Breast epithelium (tissue), 4 donors: ENCODE data around the gene KRT86. TPM values are rescaled to one million over a fixed set of nuclear protein-coding genes. Genes with fewer than 3 reads are reported as not detected.

ENCODE experiments used
- DNase-seq, 2 donors: peaks; one replicate each; pipeline ENCODE4 v3.0.0-alpha.2; 2019; ENCODE audit warnings: low spot score in 2 of 2
- H3K27ac ChIP-seq, 2 donors: fragments of 200-600 bp; sonication (generic) in 1 of 2; one replicate each; pipeline ENCODE4 v1.5.1; 2016 to 2019; ENCODE audit warnings: mild to moderate bottlenecking in 1 of 2
- H3K27me3 ChIP-seq, 2 donors: fragments of 200-600 bp; sonication (generic) in 1 of 2; one replicate each; pipeline versions ENCODE4 v1.5.1 to v1.6.0; 2017 to 2019; ENCODE audit warnings: control low read depth in 1 of 2, mild to moderate bottlenecking in 1 of 2
- H3K36me3 ChIP-seq: fragments of 200-600 bp; one replicate; pipeline ENCODE4 v1.5.1; 2019
- H3K4me1 ChIP-seq, 2 donors: fragments of 200-600 bp; sonication (generic); one replicate each; pipeline ENCODE4 v1.5.1; 2016 to 2019; ENCODE audit warnings: control low read depth in 1 of 2
- H3K4me3 ChIP-seq, 3 donors: fragments of 200-600 bp; sonication (generic); 1 replicate in 2 of 3; 2 replicates in 1 of 3; pipeline ENCODE4 v1.5.1; 2016 to 2019; ENCODE audit warnings: mild to moderate bottlenecking in 3 of 3, moderate library complexity in 2 of 3
- H3K9me3 ChIP-seq, 2 donors: fragments of 200-600 bp; sonication (generic) in 1 of 2; one replicate each; pipeline ENCODE4 v1.5.1; 2016 to 2019; ENCODE audit warnings: control low read depth in 1 of 2
- POLR2A ChIP-seq: fragments of 450-650 bp; IDR thresholded peaks from one replicate; pipeline ENCODE4 v1.6.1; 2016; ENCODE audit warnings: antibody characterized with exemption, mild to moderate bottlenecking, moderate library complexity
- POLR2AphosphoS5 ChIP-seq, 3 donors: sonication (generic); formaldehyde crosslinking; IDR thresholded peaks; one replicate each; pipeline ENCODE4 v1.6.1; 2017; ENCODE audit warnings: antibody characterized with exemption in 3 of 3
- intact Hi-C: fragments of 100-400 bp; cut with DNase I; formaldehyde crosslinking; loops from one replicate; pipeline ENCODE4 v1.15.1; 2023; ENCODE audit warnings: low total_unique reads
- total RNA-seq, 3 donors: library from RNA; depleted of rRNA; stranded (reverse); fragments of >200 nt; gene quantifications; one replicate each; pipeline ENCODE4 v1.1.0, GENCODE V29; 2016
- TF ChIP-seq, protein P1 (sequence below), 3 donors: fragments of 450-650 bp; IDR thresholded peaks; one replicate each; pipeline ENCODE4 v1.5.1; 2016 to 2017; ENCODE audit warnings: antibody characterized with exemption in 3 of 3, mild to moderate bottlenecking in 3 of 3, moderate library complexity in 3 of 3

KRT86 gene
- total RNA-seq, 3 donors from 2014 or later, result 0.66 to 2.2 TPM; not detected in 1

DNA sequence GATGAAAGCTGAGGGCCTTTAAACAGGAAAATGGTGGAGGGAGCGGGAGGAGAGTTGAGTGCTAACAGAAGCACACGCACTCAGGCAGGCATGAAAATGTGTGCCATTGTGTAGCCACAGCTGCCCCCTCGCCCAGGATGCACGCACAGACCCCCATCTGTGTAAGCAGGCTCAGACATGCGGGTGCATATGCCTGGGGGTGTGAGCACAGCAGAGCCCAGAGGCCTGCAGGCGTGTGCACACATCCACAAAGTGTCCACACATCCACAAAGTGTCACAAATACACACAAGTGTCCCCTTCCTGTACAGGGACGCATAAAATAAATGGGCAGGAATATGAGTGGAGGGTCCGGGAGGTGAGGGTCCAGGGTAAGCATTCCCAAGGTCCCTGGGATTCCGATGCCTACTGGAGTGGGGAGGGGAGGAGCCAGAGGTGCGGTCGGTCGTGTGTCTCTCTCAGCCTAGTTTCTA is 42.2 kb upstream of the KRT86 start:
- Histone ChIP-seq H3K4me3 (peak overlapping the region in 2 of 3 donors; percentile 71 to 78), H3K9me3 (no peaks in the 10 kb centered on the region), H3K4me1 (peaks cover 9 to 22% of the 10 kb centered on the region in 2 donors), H3K27me3 (peaks cover 0 to 5% of the 10 kb centered on the region in 2 donors), H3K36me3 (no peaks in the 10 kb centered on the region), H3K27ac (peak overlapping the region; percentile 98)
- TF ChIP-seq, protein P1, sequence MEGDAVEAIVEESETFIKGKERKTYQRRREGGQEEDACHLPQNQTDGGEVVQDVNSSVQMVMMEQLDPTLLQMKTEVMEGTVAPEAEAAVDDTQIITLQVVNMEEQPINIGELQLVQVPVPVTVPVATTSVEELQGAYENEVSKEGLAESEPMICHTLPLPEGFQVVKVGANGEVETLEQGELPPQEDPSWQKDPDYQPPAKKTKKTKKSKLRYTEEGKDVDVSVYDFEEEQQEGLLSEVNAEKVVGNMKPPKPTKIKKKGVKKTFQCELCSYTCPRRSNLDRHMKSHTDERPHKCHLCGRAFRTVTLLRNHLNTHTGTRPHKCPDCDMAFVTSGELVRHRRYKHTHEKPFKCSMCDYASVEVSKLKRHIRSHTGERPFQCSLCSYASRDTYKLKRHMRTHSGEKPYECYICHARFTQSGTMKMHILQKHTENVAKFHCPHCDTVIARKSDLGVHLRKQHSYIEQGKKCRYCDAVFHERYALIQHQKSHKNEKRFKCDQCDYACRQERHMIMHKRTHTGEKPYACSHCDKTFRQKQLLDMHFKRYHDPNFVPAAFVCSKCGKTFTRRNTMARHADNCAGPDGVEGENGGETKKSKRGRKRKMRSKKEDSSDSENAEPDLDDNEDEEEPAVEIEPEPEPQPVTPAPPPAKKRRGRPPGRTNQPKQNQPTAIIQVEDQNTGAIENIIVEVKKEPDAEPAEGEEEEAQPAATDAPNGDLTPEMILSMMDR (IDR thresholded peaks at IDR 0.05), result no peak
- TF ChIP-seq POLR2AphosphoS5 (IDR thresholded peaks at IDR 0.05) (no peak), POLR2A (no peak)
- peak in 1 of 2 donors; percentile 63 for DNase-seq
- intact Hi-C loops, result no loop called here

DNA sequence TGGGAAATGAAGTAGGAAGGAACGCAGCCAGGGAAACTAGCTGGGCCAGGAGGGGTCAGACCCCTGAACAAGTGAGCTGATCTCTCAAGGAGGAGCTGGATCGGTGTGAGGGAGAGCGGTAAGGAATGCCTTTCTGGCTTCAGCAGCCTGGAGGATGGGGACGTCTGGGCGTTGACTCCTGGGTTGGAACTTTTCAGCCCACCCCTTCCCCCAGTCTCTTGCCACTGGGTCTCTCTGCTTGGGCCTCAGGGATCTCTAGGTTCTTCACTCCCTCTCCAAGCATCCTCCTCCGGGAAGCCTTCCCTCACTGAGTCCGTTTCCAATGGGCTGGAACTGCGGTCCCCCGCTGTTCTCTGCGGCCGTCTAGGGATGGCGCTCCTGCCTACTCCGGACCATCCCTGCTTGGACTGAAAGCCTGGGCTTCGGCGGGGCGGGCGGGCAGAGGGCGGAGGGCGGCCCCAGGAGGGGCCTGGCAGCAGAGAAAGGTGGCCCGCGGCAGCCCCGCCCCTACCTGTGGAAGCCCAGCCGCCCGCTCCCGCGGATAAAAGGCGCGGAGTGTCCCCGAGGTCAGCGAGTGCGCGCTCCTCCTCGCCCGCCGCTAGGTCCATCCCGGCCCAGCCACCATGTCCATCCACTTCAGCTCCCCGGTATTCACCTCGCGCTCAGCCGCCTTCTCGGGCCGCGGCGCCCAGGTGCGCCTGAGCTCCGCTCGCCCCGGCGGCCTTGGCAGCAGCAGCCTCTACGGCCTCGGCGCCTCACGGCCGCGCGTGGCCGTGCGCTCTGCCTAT is 41.6 kb upstream of the KRT86 start, which contains the start of gene KRT7:
Gene KRT7 (plus strand): TSS at position 570 of the 788 bp plus-strand sequence. CDS start 54 bp downstream, at position 624.
- peak within 1 kb of the TSS; percentile 8 to 78 (median 71) for H3K4me3 ChIP-seq
- H3K27ac ChIP-seq, result peak within 1 kb of the TSS; percentile 98
- intact Hi-C loops, result no loop called here
- DNase-seq, result peak; percentile 86 to 93
- TF ChIP-seq, protein P1 (IDR thresholded peaks at IDR 0.05), result no peak
- TF ChIP-seq POLR2AphosphoS5 (IDR thresholded peaks at IDR 0.05) (peak; percentile 63 to 92 (median 64)), POLR2A (peak; percentile 81)
- peaks cover 0 to 5% of the 10 kb centered on the region in 2 donors for H3K27me3 ChIP-seq
- H3K9me3 ChIP-seq, result no peaks in the 10 kb centered on the region
- peaks cover 9 to 22% of the 10 kb centered on the region in 2 donors for H3K4me1 ChIP-seq
- H3K36me3 ChIP-seq, result no peaks in the 10 kb centered on the region

DNA sequence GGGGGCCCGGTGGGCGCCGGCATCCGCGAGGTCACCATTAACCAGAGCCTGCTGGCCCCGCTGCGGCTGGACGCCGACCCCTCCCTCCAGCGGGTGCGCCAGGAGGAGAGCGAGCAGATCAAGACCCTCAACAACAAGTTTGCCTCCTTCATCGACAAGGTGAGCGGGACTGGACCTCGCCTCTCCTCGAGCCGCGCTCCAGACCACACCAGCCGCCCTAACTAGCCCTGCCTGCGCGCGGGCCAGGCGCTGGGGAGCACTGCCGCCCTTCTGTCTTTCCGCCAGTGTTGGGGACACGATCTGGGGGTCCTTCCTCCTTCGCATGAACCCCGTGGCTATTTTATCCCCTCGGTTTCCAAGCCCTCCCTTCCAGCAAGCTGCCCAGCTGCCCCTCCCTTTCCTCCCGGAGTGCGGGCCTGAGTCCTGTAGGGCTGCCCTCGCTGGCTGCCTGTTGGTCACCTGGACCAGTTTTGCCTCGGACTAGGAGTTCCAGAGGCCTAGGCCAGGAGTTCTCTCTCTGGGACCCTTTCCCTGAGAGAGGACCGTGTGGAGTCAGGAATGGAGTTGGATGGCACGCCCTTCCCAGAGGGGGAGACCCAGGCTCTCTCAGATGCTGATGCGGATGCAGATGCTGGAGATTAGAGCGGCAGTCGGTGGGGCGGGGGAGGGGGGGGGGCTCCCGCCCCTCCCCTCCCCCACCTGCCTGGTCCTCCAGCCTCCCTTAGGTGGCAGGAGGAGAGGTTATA is 40.8 kb upstream of the KRT86 start:
- peak overlapping the region; percentile 8 to 78 (median 71) for H3K4me3 ChIP-seq

DNA sequence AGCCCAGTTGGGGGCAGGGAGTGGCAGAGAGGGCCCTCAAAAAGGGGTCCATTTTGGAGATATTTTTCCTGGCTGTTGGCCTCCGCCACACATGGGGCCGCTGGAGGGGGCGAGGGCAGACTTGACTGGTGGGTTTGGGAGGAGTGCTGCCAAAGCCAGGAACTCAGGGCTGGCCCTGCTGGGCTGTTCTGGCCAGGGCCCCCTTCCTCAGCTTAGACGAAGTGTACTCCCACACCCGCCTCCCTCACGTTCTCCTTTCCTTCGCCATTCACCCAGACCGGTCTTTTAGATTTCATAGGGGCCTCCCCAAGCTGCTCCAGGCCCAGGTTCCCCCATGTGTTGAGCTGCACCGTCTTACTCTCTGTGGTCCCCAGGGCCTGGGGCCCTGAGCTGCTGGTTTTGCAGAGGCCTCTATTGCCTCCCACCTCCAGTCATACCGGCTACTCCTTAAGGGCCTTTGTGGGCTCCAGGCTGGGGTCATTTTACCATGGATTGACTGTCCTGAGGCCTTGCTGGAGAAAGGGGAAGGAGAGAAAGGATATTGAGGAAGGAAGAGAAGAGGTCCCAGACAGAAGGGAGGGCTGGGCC is 40.1 kb upstream of the KRT86 start:
- Histone ChIP-seq H3K27me3 (peaks cover 0 to 5% of the 10 kb centered on the region in 2 donors), H3K27ac (peak overlapping the region; percentile 98), H3K4me1 (peaks cover 9 to 22% of the 10 kb centered on the region in 2 donors), H3K4me3 (peak overlapping the region in 2 of 3 donors; percentile 71 to 78), H3K9me3 (no peaks in the 10 kb centered on the region), H3K36me3 (no peaks in the 10 kb centered on the region)
- TF ChIP-seq, protein P1 (IDR thresholded peaks at IDR 0.05), result no peak
- no peak for TF ChIP-seq POLR2AphosphoS5 (IDR thresholded peaks at IDR 0.05)
- no peak for TF ChIP-seq POLR2A
- DNase-seq, result peak in 1 of 2 donors; percentile 49
- intact Hi-C loops, result no loop called here

More for the DNA sequence above, 40.8 kb upstream of the KRT86 start:
- peak in 1 of 2 donors; percentile 52 for DNase-seq
- Histone ChIP-seq H3K9me3 (no peaks in the 10 kb centered on the region), H3K36me3 (no peaks in the 10 kb centered on the region), H3K27ac (peak overlapping the region; percentile 98), H3K4me1 (peaks cover 9 to 22% of the 10 kb centered on the region in 2 donors), H3K27me3 (peaks cover 0 to 5% of the 10 kb centered on the region in 2 donors)
- peak in 1 of 3 donors; percentile 21 for TF ChIP-seq POLR2AphosphoS5 (IDR thresholded peaks at IDR 0.05)
- TF ChIP-seq POLR2A, result no peak
- intact Hi-C loops, result no loop called here
